Measurements from ENCODE around the gene CD3G.

CD3G gene

GRCh38 chr11:118313242-118313641 is 30.9 kb upstream of the CD3G start:
- H3K27me3 ChIP-seq (ENCODE audit: low read depth), result no peaks in the 10 kb centered on the region; the same call in 1 of the 2 replicates
- H3K36me3 ChIP-seq (replicated peaks), result no peaks in the 10 kb centered on the region
- no peak overlapping the region for H3K4me3 ChIP-seq
- H3K9me3 ChIP-seq, result no peaks in the 10 kb centered on the region
- peaks cover 5% of the 10 kb centered on the region for H3K4me1 ChIP-seq
- in situ Hi-C loops (cut with MboI; ENCODE audit: low sequenced_read_pairs), result no loop called here
- DNase-seq (ENCODE audit: low spot score in 2 of 2), result no peak

- DNase-seq (ENCODE audit: low spot score in 2 of 2), result no peak
- Histone ChIP-seq H3K36me3 (replicated peaks) (no peaks in the 10 kb centered on the region), H3K4me3 (no peak overlapping the region), H3K27me3 (ENCODE audit: low read depth) (no peaks in the 10 kb centered on the region; the same call in 1 of the 2 replicates), H3K4me1 (peaks cover 5% of the 10 kb centered on the region), H3K9me3 (no peaks in the 10 kb centered on the region)
- in situ Hi-C loops (cut with MboI; ENCODE audit: low sequenced_read_pairs), result no loop called here
Observed at GRCh38 chr11:118314988-118315411, 29.1 kb upstream of the CD3G start.

GRCh38 chr11:118318124-118318523 is 26.0 kb upstream of the CD3G start:
- in situ Hi-C loops (cut with MboI; ENCODE audit: low sequenced_read_pairs), result no loop called here
- Histone ChIP-seq H3K9me3 (no peaks in the 10 kb centered on the region), H3K4me3 (no peak overlapping the region), H3K4me1 (peaks cover 5% of the 10 kb centered on the region), H3K27me3 (ENCODE audit: low read depth) (no peaks in the 10 kb centered on the region; the same call in 1 of the 2 replicates), H3K36me3 (replicated peaks) (no peaks in the 10 kb centered on the region)
- no peak for DNase-seq (ENCODE audit: low spot score in 2 of 2)

GRCh38 chr11:118318581-118319336 is 25.4 kb upstream of the CD3G start:
- no peaks in the 10 kb centered on the region for H3K36me3 ChIP-seq (replicated peaks)
- in situ Hi-C loops (cut with MboI; ENCODE audit: low sequenced_read_pairs), result no loop called here
- no peaks in the 10 kb centered on the region; the same call in 1 of the 2 replicates for H3K27me3 ChIP-seq (ENCODE audit: low read depth)
- DNase-seq (ENCODE audit: low spot score in 2 of 2), result no peak
- no peaks in the 10 kb centered on the region; the same call in 1 of the 2 replicates for H3K9me3 ChIP-seq
- H3K4me3 ChIP-seq, result no peak overlapping the region
- H3K4me1 ChIP-seq, result peaks cover 5% of the 10 kb centered on the region

- in situ Hi-C loops (cut with MboI; ENCODE audit: low sequenced_read_pairs), result no loop called here
- no peak for DNase-seq (ENCODE audit: low spot score in 2 of 2)
- H3K36me3 ChIP-seq (replicated peaks), result no peaks in the 10 kb centered on the region
- H3K9me3 ChIP-seq, result no peaks in the 10 kb centered on the region; the same call in 1 of the 2 replicates
- no peaks in the 10 kb centered on the region; the same call in 1 of the 2 replicates for H3K27me3 ChIP-seq (ENCODE audit: low read depth)
- H3K4me1 ChIP-seq, result peaks cover 5% of the 10 kb centered on the region
- no peak overlapping the region for H3K4me3 ChIP-seq
Observed at GRCh38 chr11:118319337-118319707, 24.8 kb upstream of the CD3G start.

- Histone ChIP-seq H3K36me3 (replicated peaks) (no peaks in the 10 kb centered on the region), H3K9me3 (no peaks in the 10 kb centered on the region; the same call in 1 of the 2 replicates), H3K4me3 (no peak overlapping the region), H3K4me1 (peaks cover 5% of the 10 kb centered on the region), H3K27me3 (ENCODE audit: low read depth) (no peaks in the 10 kb centered on the region; the same call in 1 of the 2 replicates)
- DNase-seq (ENCODE audit: low spot score in 2 of 2), result no peak
- in situ Hi-C loops (cut with MboI; ENCODE audit: low sequenced_read_pairs), result no loop called here
Observed at GRCh38 chr11:118320515-118320914, 23.6 kb upstream of the CD3G start.

GRCh38 chr11:118321386-118322082 is 22.6 kb upstream of the CD3G start:
- no peak overlapping the region for H3K4me3 ChIP-seq
- in situ Hi-C loops (cut with MboI; ENCODE audit: low sequenced_read_pairs), result no loop called here

GRCh38 chr11:118322721-118323120 is 21.4 kb upstream of the CD3G start:
- Histone ChIP-seq H3K9me3 (no peaks in the 10 kb centered on the region; the same call in 1 of the 2 replicates), H3K27me3 (ENCODE audit: low read depth) (no peaks in the 10 kb centered on the region; the same call in 1 of the 2 replicates), H3K4me1 (no peaks in the 10 kb centered on the region), H3K36me3 (replicated peaks) (no peaks in the 10 kb centered on the region), H3K4me3 (no peak overlapping the region)
- DNase-seq (ENCODE audit: low spot score in 2 of 2), result no peak
- in situ Hi-C loops (cut with MboI; ENCODE audit: low sequenced_read_pairs), result no loop called here

More at GRCh38 chr11:118321386-118322082, 22.6 kb upstream of the CD3G start:
- Histone ChIP-seq H3K36me3 (replicated peaks) (no peaks in the 10 kb centered on the region), H3K4me1 (peaks cover 1% of the 10 kb centered on the region; the same call in 1 of the 2 replicates), H3K9me3 (no peaks in the 10 kb centered on the region; the same call in 1 of the 2 replicates), H3K27me3 (ENCODE audit: low read depth) (no peaks in the 10 kb centered on the region; the same call in 1 of the 2 replicates)
- no peak for DNase-seq (ENCODE audit: low spot score in 2 of 2)

GRCh38 chr11:118325283-118325682 is 18.9 kb upstream of the CD3G start:
- Histone ChIP-seq H3K27me3 (ENCODE audit: low read depth) (no peaks in the 10 kb centered on the region; the same call in 1 of the 2 replicates), H3K36me3 (replicated peaks) (no peaks in the 10 kb centered on the region), H3K4me3 (no peak overlapping the region), H3K4me1 (no peaks in the 10 kb centered on the region), H3K9me3 (no peaks in the 10 kb centered on the region; the same call in 1 of the 2 replicates)
- no peak for DNase-seq (ENCODE audit: low spot score in 2 of 2)
- in situ Hi-C loops (cut with MboI; ENCODE audit: low sequenced_read_pairs), result no loop called here

GRCh38 chr11:118328745-118329144 is 15.4 kb upstream of the CD3G start:
- DNase-seq (ENCODE audit: low spot score in 2 of 2), result no peak
- Histone ChIP-seq H3K9me3 (no peaks in the 10 kb centered on the region), H3K4me3 (no peak overlapping the region), H3K4me1 (no peaks in the 10 kb centered on the region), H3K27me3 (ENCODE audit: low read depth) (no peaks in the 10 kb centered on the region; the same call in 1 of the 2 replicates), H3K36me3 (replicated peaks) (no peaks in the 10 kb centered on the region)
- in situ Hi-C loops (cut with MboI; ENCODE audit: low sequenced_read_pairs), result no loop called here

GRCh38 chr11:118334745-118335144 is 9.4 kb upstream of the CD3G start:
- H3K4me3 ChIP-seq, result no peak overlapping the region
- no peak for DNase-seq (ENCODE audit: low spot score in 2 of 2)
- in situ Hi-C loops (cut with MboI; ENCODE audit: low sequenced_read_pairs), result no loop called here

GRCh38 chr11:118338637-118339061 is 5.5 kb upstream of the CD3G start:
- H3K4me1 ChIP-seq, result no peaks in the 10 kb centered on the region
- H3K4me3 ChIP-seq, result no peak overlapping the region
- in situ Hi-C loops (cut with MboI; ENCODE audit: low sequenced_read_pairs), result no loop called here
- DNase-seq (ENCODE audit: low spot score in 2 of 2), result no peak
- H3K9me3 ChIP-seq, result no peaks in the 10 kb centered on the region
- H3K27me3 ChIP-seq (ENCODE audit: low read depth), result no peaks in the 10 kb centered on the region
- H3K36me3 ChIP-seq (replicated peaks), result no peaks in the 10 kb centered on the region

More at GRCh38 chr11:118334745-118335144, 9.4 kb upstream of the CD3G start:
- Histone ChIP-seq H3K9me3 (no peaks in the 10 kb centered on the region), H3K4me1 (no peaks in the 10 kb centered on the region), H3K36me3 (replicated peaks) (no peaks in the 10 kb centered on the region), H3K27me3 (ENCODE audit: low read depth) (no peaks in the 10 kb centered on the region)

GRCh38 chr11:118339281-118339961 is 4.7 kb upstream of the CD3G start:
- Histone ChIP-seq H3K9me3 (no peaks in the 10 kb centered on the region), H3K27me3 (ENCODE audit: low read depth) (no peaks in the 10 kb centered on the region), H3K4me3 (no peak overlapping the region), H3K4me1 (no peaks in the 10 kb centered on the region), H3K36me3 (replicated peaks) (no peaks in the 10 kb centered on the region)
- DNase-seq (ENCODE audit: low spot score in 2 of 2), result no peak
- in situ Hi-C loops (cut with MboI; ENCODE audit: low sequenced_read_pairs), result no loop called here

All from HAP-1 (cell line).